ENCODE results near the gene RRP36.

- TF ChIP-seq EP300 (conservative IDR thresholded peaks at IDR 0.05; ENCODE audit: poor library complexity, severe bottlenecking) (no peak), CTCF (IDR thresholded peaks at IDR 0.05; ENCODE audit: poor library complexity, severe bottlenecking) (no peak), SMC3 (conservative IDR thresholded peaks at IDR 0.05; ENCODE audit: poor library complexity) (no peak), RAD21 (conservative IDR thresholded peaks at IDR 0.05) (no peak)
Observed at GRCh38 chr6:42984924-42985475, 36.4 kb upstream of the RRP36 start.

All from neural cell (in vitro differentiated cells).